Measurements from ENCODE around the gene OR10AD1.
A peak's percentile ranks its signal among the peaks of the same experiment; 100 is the strongest.
"Not testable (repeated sequence)": the region's sequence is repeated elsewhere in the genome, so short reads cannot be mapped to it uniquely, and the experiment has no call there.

OR10AD1 gene

DNA sequence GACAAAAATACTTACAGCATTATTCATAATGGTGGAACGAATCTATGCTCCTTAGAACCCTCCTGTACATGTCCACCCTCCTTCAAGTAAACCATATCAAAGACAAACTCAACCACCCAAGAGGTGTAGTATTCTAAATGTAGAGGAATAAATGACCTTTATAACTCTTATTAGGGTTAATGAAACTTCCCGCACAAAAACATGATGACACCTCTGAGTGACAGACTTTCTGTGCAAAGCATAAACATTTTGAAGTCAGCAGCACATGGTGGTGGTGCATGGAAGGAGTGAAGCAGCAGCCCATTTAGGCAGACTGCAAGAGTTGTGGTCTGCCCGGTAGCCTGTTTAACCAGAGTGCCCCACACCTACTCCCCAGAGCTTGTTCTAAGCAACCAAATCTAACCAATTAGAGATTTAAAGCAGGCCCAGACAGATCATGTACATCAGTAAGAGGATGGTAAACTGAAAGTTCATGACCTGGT, 45.2 kb downstream of the OR10AD1 start:
- DNase-seq: no peak

GRCh38 chr12:48157018-48157888, 45.8 kb downstream of the OR10AD1 start, which contains the start of gene ASB8:
Gene ASB8, minus strand, starts transcription at chr12:48157515. Its CDS starts 4,019 bp downstream, at chr12:48153496.
- peak; percentile 92 for DNase-seq

DNA sequence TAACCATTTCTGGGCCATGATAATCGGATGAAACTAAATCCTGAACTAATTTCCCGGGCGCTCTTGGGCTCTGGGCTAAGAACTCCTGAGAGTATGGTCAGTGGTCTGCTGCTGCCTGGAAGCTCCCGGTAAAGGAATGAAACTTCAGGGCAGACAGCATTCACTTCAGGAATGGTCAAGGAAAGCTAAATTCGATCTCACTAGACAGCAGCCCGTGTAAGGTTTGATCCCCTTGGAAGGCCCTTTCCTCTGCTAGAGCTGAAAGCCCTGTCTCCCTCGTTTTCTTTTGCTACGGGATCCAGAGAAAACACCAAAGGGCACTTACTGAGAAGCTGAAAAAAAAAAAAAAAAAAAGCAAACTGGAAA, 46.5 kb downstream of the OR10AD1 start:
- DNase-seq: no peak

- DNase-seq: not testable (repeated sequence)
These were observed 47.3 kb downstream of the OR10AD1 start for GRCh38 chr12:48155786-48156185.
